SU-DHL-6 (cell line): ENCODE measurements around the gene PQBP1.

ENCODE experiments used
- H2AFZ ChIP-seq: fragments of 200-600 bp; sonication (generic); 2 replicates; pipeline ENCODE4 v1.6.1; 2014; ENCODE audit warnings: low read depth, mild to moderate bottlenecking, moderate library complexity, mixed read lengths, antibody characterized with exemption, low read length; ENCODE audit not compliant: severe bottlenecking
- H3F3A ChIP-seq: fragments of 200-600 bp; shearing (Covaris generic); 2 replicates; pipeline ENCODE4 v1.6.0; 2016; ENCODE audit warnings: antibody characterized with exemption, mild to moderate bottlenecking; ENCODE audit not compliant: insufficient read depth
- H3K27ac ChIP-seq: fragments of 200-600 bp; sonication (generic); 2 replicates; pipeline ENCODE4 v1.5.1; 2016; ENCODE audit warnings: low read depth, mild to moderate bottlenecking, low read length, moderate library complexity, mixed read lengths
- H3K27me3 ChIP-seq: fragments of 200-600 bp; sonication (generic), shearing (Covaris generic); 2 replicates; pipeline ENCODE4 v1.6.0; 2014; ENCODE audit warnings: mild to moderate bottlenecking, low read length
- H3K36me3 ChIP-seq: fragments of 200-600 bp; sonication (generic); 2 replicates; pipeline ENCODE4 v1.6.1; 2014; ENCODE audit warnings: mild to moderate bottlenecking, low read length, mixed read lengths
- H3K4me2 ChIP-seq: fragments of 300-600, 200-600 bp; shearing (Covaris generic), sonication (generic); 2 replicates; pipeline ENCODE4 v1.6.0; 2014; ENCODE audit warnings: low read length, low read depth, mild to moderate bottlenecking; ENCODE audit not compliant: poor library complexity, severe bottlenecking
- H3K4me3 ChIP-seq: fragments of 200-600 bp; sonication (generic); 2 replicates; pipeline ENCODE4 v1.5.1; 2014; ENCODE audit warnings: antibody characterized with exemption, low read length, mild to moderate bottlenecking, mixed read lengths; ENCODE audit not compliant: insufficient read depth, poor library complexity, severe bottlenecking
- H3K79me2 ChIP-seq: fragments of 200-600 bp; sonication (generic); 2 replicates; pipeline ENCODE4 v1.6.1; 2014; ENCODE audit warnings: mild to moderate bottlenecking, low read length, moderate library complexity; ENCODE audit not compliant: insufficient read depth
- H3K9ac ChIP-seq: fragments of 200-600 bp; sonication (generic); 2 replicates; pipeline ENCODE4 v1.7.0; 2014; ENCODE audit warnings: mild to moderate bottlenecking, low read length
- H3K9me2 ChIP-seq: fragments of 200-600 bp; sonication (generic); replicated peaks from 2 replicates; pipeline ENCODE4 v1.6.1; 2014; ENCODE audit warnings: low read length; ENCODE audit not compliant: insufficient read depth
- H3K9me3 ChIP-seq: fragments of 200-600 bp; sonication (generic); 2 replicates; pipeline ENCODE4 v1.6.1; 2014; ENCODE audit warnings: low read length, mixed read lengths; ENCODE audit not compliant: insufficient read depth
- H4K20me1 ChIP-seq: fragments of 200-600 bp; sonication (generic); 2 replicates; pipeline ENCODE4 v1.6.1; 2014; ENCODE audit warnings: low read depth, mild to moderate bottlenecking, antibody characterized with exemption, low read length, moderate library complexity, mixed read lengths
- CTCF ChIP-seq: fragments of 200-600 bp; sonication (generic); IDR thresholded peaks from one replicate; pipeline ENCODE4 v1.5.1; 2017; ENCODE audit warnings: antibody characterized with exemption, mild to moderate bottlenecking, low read length, moderate library complexity; ENCODE audit not compliant: insufficient read depth, poor library complexity, severe bottlenecking
- EZH2phosphoT487 ChIP-seq: fragments of 200-600 bp; sonication (generic), shearing (Covaris generic); conservative IDR thresholded peaks from 2 replicates; pipeline ENCODE4 v1.6.1; 2018; ENCODE audit warnings: mild to moderate bottlenecking, antibody characterized with exemption, low read length, moderate library complexity, mixed read lengths

PQBP1 gene

GRCh38 chrX:48933757-48934156 lies 36.0 kb downstream of the PQBP1 start:
- Histone ChIP-seq H3K79me2 (no peaks in the 10 kb centered on the region), H3K27ac (peak overlapping the region; percentile 44), H3F3A (peaks cover 15% of the 10 kb centered on the region), H2AFZ (no peak overlapping the region), H3K4me2 (no peak overlapping the region), H3K4me3 (no peak overlapping the region), H3K27me3 (no peaks in the 10 kb centered on the region), H3K9me3 (no peaks in the 10 kb centered on the region), H4K20me1 (no peaks in the 10 kb centered on the region), H3K9me2 (no peaks in the 10 kb centered on the region), H3K9ac (no peak overlapping the region), H3K36me3 (no peaks in the 10 kb centered on the region)
- TF ChIP-seq CTCF: no peak
- no peak for TF ChIP-seq EZH2phosphoT487

- Histone ChIP-seq H3K79me2 (no peaks in the 10 kb centered on the region), H3F3A (peaks cover 24% of the 10 kb centered on the region), H3K27me3 (no peaks in the 10 kb centered on the region), H3K27ac (peak overlapping the region; percentile 42), H4K20me1 (no peaks in the 10 kb centered on the region), H3K9me3 (no peaks in the 10 kb centered on the region), H3K9ac (no peak overlapping the region), H2AFZ (no peak overlapping the region), H3K4me2 (no peak overlapping the region), H3K36me3 (no peaks in the 10 kb centered on the region), H3K9me2 (no peaks in the 10 kb centered on the region), H3K4me3 (no peak overlapping the region)
- TF ChIP-seq EZH2phosphoT487 (no peak), CTCF (no peak)
Observed at GRCh38 chrX:48934581-48935300, 37.0 kb downstream of the PQBP1 start.

GRCh38 chrX:48935301-48935670 lies 37.6 kb downstream of the PQBP1 start:
- H3K79me2 ChIP-seq: no peaks in the 10 kb centered on the region
- no peak overlapping the region for H3K9ac ChIP-seq
- no peaks in the 10 kb centered on the region for H3K9me3 ChIP-seq
- H2AFZ ChIP-seq: no peak overlapping the region
- peaks cover 25% of the 10 kb centered on the region for H3F3A ChIP-seq
- no peaks in the 10 kb centered on the region for H3K9me2 ChIP-seq
- H3K27ac ChIP-seq: peak overlapping the region; percentile 42
- H4K20me1 ChIP-seq: no peaks in the 10 kb centered on the region
- H3K27me3 ChIP-seq: no peaks in the 10 kb centered on the region
- H3K4me3 ChIP-seq: no peak overlapping the region
- H3K36me3 ChIP-seq: no peaks in the 10 kb centered on the region
- TF ChIP-seq EZH2phosphoT487 (no peak), CTCF (no peak)
- no peak overlapping the region for H3K4me2 ChIP-seq
